Neural crest cell (in vitro differentiated cells): ENCODE data around the gene RABGAP1L. TPM values are rescaled to one million over a fixed set of nuclear protein-coding genes. Genes with fewer than 3 reads are reported as not detected.

Source experiments
- DNase-seq: peaks from one replicate; pipeline ENCODE4 v3.0.0; 2021; ENCODE audit warnings: low read depth, mixed read lengths, low spot score
- H3K27ac Mint-ChIP-seq: one replicate; pipeline ENCODE4 v1.8.0; 2021; ENCODE audit warnings: mild to moderate bottlenecking, mixed read lengths; ENCODE audit not compliant: unreplicated experiment
- H3K27me3 Mint-ChIP-seq: 2 replicates; pipeline ENCODE4 v1.8.0; 2021; ENCODE audit warnings: low read depth, mild to moderate bottlenecking, mixed read lengths
- H3K36me3 Mint-ChIP-seq: 2 replicates; pipeline ENCODE4 v1.8.0; 2021; ENCODE audit warnings: low read depth, mild to moderate bottlenecking, mixed read lengths
- H3K4me1 Mint-ChIP-seq: 2 replicates; pipeline ENCODE4 v1.8.0; 2021; ENCODE audit warnings: mixed read lengths
- H3K4me3 Mint-ChIP-seq: one replicate; pipeline ENCODE4 v1.8.0; 2021; ENCODE audit warnings: mild to moderate bottlenecking, mixed read lengths
- H3K9me3 Mint-ChIP-seq: 2 replicates; pipeline ENCODE4 v1.8.0; 2021; ENCODE audit warnings: mixed read lengths
- CTCF ChIP-seq: fragments of 200-600 bp; sonication (generic); conservative IDR thresholded peaks from 2 replicates; pipeline ENCODE4 v1.5.0; 2021; ENCODE audit warnings: antibody characterized with exemption, mild to moderate bottlenecking
- total RNA-seq: library from RNA; stranded (reverse); gene quantifications from 2 replicates; pipeline ENCODE4 v1.2.1, GENCODE V29; 2021

Gene RABGAP1L
- total RNA-seq, 1 donor from 2014 or later, result 25.6 TPM

GRCh38 chr1:174726167-174726879, 567.0 kb downstream of the RABGAP1L start:
- no peaks in the 10 kb centered on the region for H3K36me3 Mint-ChIP-seq
- no peak overlapping the region for H3K4me3 Mint-ChIP-seq
- H3K9me3 Mint-ChIP-seq, result no peaks in the 10 kb centered on the region
- peak; percentile 76 for TF ChIP-seq CTCF
- DNase-seq, result no peak
- peaks cover 17% of the 10 kb centered on the region for H3K4me1 Mint-ChIP-seq
- no peaks in the 10 kb centered on the region for H3K27me3 Mint-ChIP-seq
- no peak overlapping the region for H3K27ac Mint-ChIP-seq

- Mint-ChIP-seq H3K9me3 (no peaks in the 10 kb centered on the region), H3K27me3 (no peaks in the 10 kb centered on the region), H3K4me1 (peaks cover 17% of the 10 kb centered on the region), H3K36me3 (no peaks in the 10 kb centered on the region), H3K4me3 (no peak overlapping the region), H3K27ac (no peak overlapping the region)
- TF ChIP-seq CTCF, result peak; percentile 8
- DNase-seq, result no peak
These were observed 567.7 kb downstream of the RABGAP1L start for GRCh38 chr1:174726880-174727585.

GRCh38 chr1:174734270-174734669, 575.0 kb downstream of the RABGAP1L start:
- Mint-ChIP-seq H3K36me3 (no peaks in the 10 kb centered on the region), H3K4me3 (no peak overlapping the region), H3K4me1 (no peaks in the 10 kb centered on the region), H3K9me3 (no peaks in the 10 kb centered on the region), H3K27ac (no peak overlapping the region), H3K27me3 (no peaks in the 10 kb centered on the region)
- TF ChIP-seq CTCF, result no peak
- no peak for DNase-seq

GRCh38 chr1:174736831-174737230, 577.5 kb downstream of the RABGAP1L start:
- no peaks in the 10 kb centered on the region for H3K4me1 Mint-ChIP-seq
- H3K36me3 Mint-ChIP-seq, result no peaks in the 10 kb centered on the region
- no peaks in the 10 kb centered on the region for H3K9me3 Mint-ChIP-seq
- no peak for DNase-seq
- TF ChIP-seq CTCF, result no peak
- H3K27ac Mint-ChIP-seq, result no peak overlapping the region
- no peaks in the 10 kb centered on the region for H3K27me3 Mint-ChIP-seq
- H3K4me3 Mint-ChIP-seq, result no peak overlapping the region

- no peaks in the 10 kb centered on the region for H3K4me1 Mint-ChIP-seq
- no peak for TF ChIP-seq CTCF
- H3K36me3 Mint-ChIP-seq, result no peaks in the 10 kb centered on the region
These were observed 581.1 kb downstream of the RABGAP1L start for GRCh38 chr1:174740249-174740968.

More at GRCh38 chr1:174740249-174740968, 581.1 kb downstream of the RABGAP1L start:
- H3K27ac Mint-ChIP-seq, result no peak overlapping the region
- no peaks in the 10 kb centered on the region for H3K27me3 Mint-ChIP-seq
- no peak for DNase-seq
- H3K4me3 Mint-ChIP-seq, result no peak overlapping the region
- no peaks in the 10 kb centered on the region for H3K9me3 Mint-ChIP-seq
